ENCODE results near the gene BRIP1. TPM values are rescaled to one million over a fixed set of nuclear protein-coding genes. Genes with fewer than 3 reads are reported as not detected.

The BRIP1 gene
- total RNA-seq, 2 experiments from 2014 or later: 13.2 to 14.5 TPM

- Mint-ChIP-seq H3K9me3 (no peaks in the 10 kb centered on the region), H3K4me3 (no peak overlapping the region), H3K27me3 (peaks cover 10% of the 10 kb centered on the region), H3K4me1 (ENCODE audit: low read depth) (no peaks in the 10 kb centered on the region), H3K36me3 (ENCODE audit: low read depth) (no peaks in the 10 kb centered on the region), H3K27ac (no peak overlapping the region)
- ChIA-PET POLR2A (no interaction called here), CTCF (no interaction called here)
- no peak for ATAC-seq
- TF ChIP-seq, protein P1, sequence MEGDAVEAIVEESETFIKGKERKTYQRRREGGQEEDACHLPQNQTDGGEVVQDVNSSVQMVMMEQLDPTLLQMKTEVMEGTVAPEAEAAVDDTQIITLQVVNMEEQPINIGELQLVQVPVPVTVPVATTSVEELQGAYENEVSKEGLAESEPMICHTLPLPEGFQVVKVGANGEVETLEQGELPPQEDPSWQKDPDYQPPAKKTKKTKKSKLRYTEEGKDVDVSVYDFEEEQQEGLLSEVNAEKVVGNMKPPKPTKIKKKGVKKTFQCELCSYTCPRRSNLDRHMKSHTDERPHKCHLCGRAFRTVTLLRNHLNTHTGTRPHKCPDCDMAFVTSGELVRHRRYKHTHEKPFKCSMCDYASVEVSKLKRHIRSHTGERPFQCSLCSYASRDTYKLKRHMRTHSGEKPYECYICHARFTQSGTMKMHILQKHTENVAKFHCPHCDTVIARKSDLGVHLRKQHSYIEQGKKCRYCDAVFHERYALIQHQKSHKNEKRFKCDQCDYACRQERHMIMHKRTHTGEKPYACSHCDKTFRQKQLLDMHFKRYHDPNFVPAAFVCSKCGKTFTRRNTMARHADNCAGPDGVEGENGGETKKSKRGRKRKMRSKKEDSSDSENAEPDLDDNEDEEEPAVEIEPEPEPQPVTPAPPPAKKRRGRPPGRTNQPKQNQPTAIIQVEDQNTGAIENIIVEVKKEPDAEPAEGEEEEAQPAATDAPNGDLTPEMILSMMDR (IDR thresholded peaks at IDR 0.05): no peak
- no peak for DNase-seq
- intact Hi-C loops (cut with micrococcal nuclease): no loop called here
Observed at GRCh38 chr17:61662741-61663140, 200.6 kb downstream of the BRIP1 start.

DNA sequence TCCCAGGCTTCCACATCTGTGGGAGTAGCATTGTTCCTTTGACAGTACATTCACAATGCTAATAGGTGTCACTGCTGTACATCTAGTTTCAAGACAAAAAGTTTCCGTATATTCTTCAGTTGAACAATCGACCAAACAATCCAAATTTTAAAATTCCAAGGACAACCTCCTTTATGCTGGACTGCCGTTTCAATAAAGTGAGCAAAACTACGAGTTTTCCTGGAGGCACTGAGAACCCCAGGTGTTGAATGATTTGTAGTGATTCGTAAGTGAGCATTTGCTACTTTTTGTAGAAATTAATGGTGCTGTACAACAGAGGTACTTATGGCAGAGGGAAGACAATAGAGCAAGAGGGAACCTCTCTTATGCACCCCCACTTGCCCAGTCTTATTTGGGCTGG is 201.1 kb downstream of the BRIP1 start:
- intact Hi-C loops (cut with micrococcal nuclease): no loop called here
- DNase-seq (no peak), ATAC-seq (no peak)
- ChIA-PET CTCF (no interaction called here), POLR2A (no interaction called here)
- Mint-ChIP-seq H3K27ac (no peak overlapping the region), H3K9me3 (no peaks in the 10 kb centered on the region), H3K27me3 (peaks cover 12% of the 10 kb centered on the region), H3K36me3 (ENCODE audit: low read depth) (no peaks in the 10 kb centered on the region), H3K4me3 (no peak overlapping the region), H3K4me1 (ENCODE audit: low read depth) (no peaks in the 10 kb centered on the region)
- TF ChIP-seq, protein P1 (IDR thresholded peaks at IDR 0.05): no peak

- TF ChIP-seq, protein P1 (IDR thresholded peaks at IDR 0.05): no peak
- peaks cover 9% of the 10 kb centered on the region for H3K27me3 Mint-ChIP-seq
- H3K4me1 Mint-ChIP-seq (ENCODE audit: low read depth): no peaks in the 10 kb centered on the region
- POLR2A ChIA-PET: interaction anchor here (0.6 kb wide), 1 partner anchor 452 kb away, joined by 3 read pairs; no protein-coding TSS in a partner anchor
- no peak overlapping the region for H3K27ac Mint-ChIP-seq
- no peaks in the 10 kb centered on the region for H3K9me3 Mint-ChIP-seq
- intact Hi-C loops (cut with micrococcal nuclease): no loop called here
- no peaks in the 10 kb centered on the region for H3K36me3 Mint-ChIP-seq (ENCODE audit: low read depth)
- CTCF ChIA-PET: no interaction called here
- no peak for ATAC-seq
- H3K4me3 Mint-ChIP-seq: no peak overlapping the region
- DNase-seq: no peak
Observed at GRCh38 chr17:61660746-61661485, 202.4 kb downstream of the BRIP1 start.

- Mint-ChIP-seq H3K36me3 (ENCODE audit: low read depth) (no peaks in the 10 kb centered on the region), H3K4me1 (ENCODE audit: low read depth) (no peaks in the 10 kb centered on the region), H3K9me3 (no peaks in the 10 kb centered on the region), H3K4me3 (no peak overlapping the region), H3K27ac (no peak overlapping the region), H3K27me3 (peaks cover 6% of the 10 kb centered on the region)
- ChIA-PET CTCF (interaction anchor here (2.5 kb wide), 1 partner anchor 24 kb away, joined by 8 read pairs; no protein-coding TSS in a partner anchor), POLR2A (interaction anchor here (0.7 kb wide), 1 partner anchor 254 kb away, joined by 4 read pairs; no protein-coding TSS in a partner anchor)
- DNase-seq (no peak), ATAC-seq (no peak)
- TF ChIP-seq, protein P1 (IDR thresholded peaks at IDR 0.05): no peak
- intact Hi-C loops (cut with micrococcal nuclease): no loop called here
Observed at GRCh38 chr17:61659437-61659836, 203.9 kb downstream of the BRIP1 start.

- no peak for ATAC-seq
- TF ChIP-seq, protein P1 (IDR thresholded peaks at IDR 0.05): no peak
- peaks cover 9% of the 10 kb centered on the region for H3K27me3 Mint-ChIP-seq
- H3K27ac Mint-ChIP-seq: no peak overlapping the region
- POLR2A ChIA-PET: interaction anchor here (0.7 kb wide), 1 partner anchor 15 kb away, joined by 3 read pairs; no protein-coding TSS in a partner anchor
- no peaks in the 10 kb centered on the region for H3K9me3 Mint-ChIP-seq
- CTCF ChIA-PET: interaction anchor here (2.5 kb wide), 1 partner anchor 23 kb away, joined by 8 read pairs; no protein-coding TSS in a partner anchor
- DNase-seq: no peak
- H3K4me3 Mint-ChIP-seq: no peak overlapping the region
- H3K4me1 Mint-ChIP-seq (ENCODE audit: low read depth): no peaks in the 10 kb centered on the region
- no peaks in the 10 kb centered on the region for H3K36me3 Mint-ChIP-seq (ENCODE audit: low read depth)
- intact Hi-C loops (cut with micrococcal nuclease): no loop called here
Observed at GRCh38 chr17:61658183-61658582, 205.1 kb downstream of the BRIP1 start.

All from activated CD8-positive, alpha-beta T cell treated with anti-CD3 and anti-CD28 coated beads for 36 hours (primary cell).